GM12891 (cell line): Measurements from ENCODE around the gene ANKRD6.
A peak's percentile ranks its signal among the peaks of the same experiment; 100 is the strongest.

Source experiments
- DNase-seq: peaks from one replicate; pipeline ENCODE4 v3.0.0; 2011; ENCODE audit warnings: low spot score; ENCODE audit not compliant: insufficient read length
- FAIRE-seq: peaks from 2 replicates; lab custom pipeline; 2011; peaks lifted over from hg19 to GRCh38; lab: Jason Lieb, UNC
- PAX5 ChIP-seq: IDR thresholded peaks from 2 replicates; pipeline ENCODE4 v1.6.1; 2011; ENCODE audit warnings: low read length, moderate library complexity, mild to moderate bottlenecking; ENCODE audit not compliant: insufficient read depth, severe bottlenecking
- POLR2A ChIP-seq: IDR thresholded peaks from 2 replicates; pipeline ENCODE4 v1.6.1; 2011; ENCODE audit warnings: low read depth, low read length, control low read depth
- POLR2AphosphoS5 ChIP-seq: IDR thresholded peaks from 2 replicates; pipeline ENCODE4 v1.6.1; 2011; ENCODE audit warnings: low read depth, low read length, control low read depth
- POU2F2 ChIP-seq: IDR thresholded peaks from 2 replicates; pipeline ENCODE4 v1.6.1; 2011; ENCODE audit warnings: low read depth, mild to moderate bottlenecking, control low read depth, low read length, moderate library complexity
- SPI1 ChIP-seq: IDR thresholded peaks from 2 replicates; pipeline ENCODE4 v1.6.1; 2011; ENCODE audit warnings: low read depth, low read length, control low read depth
- TAF1 ChIP-seq: IDR thresholded peaks from 2 replicates; pipeline ENCODE4 v1.6.1; 2011; ENCODE audit warnings: low read depth, low read length, control low read depth

The ANKRD6 gene

GRCh38 chr6:89567630-89568390 is 134.9 kb downstream of the ANKRD6 start:
- TF ChIP-seq SPI1 (no peak), PAX5 (no peak), TAF1 (no peak), POLR2AphosphoS5 (no peak), POU2F2 (no peak), POLR2A (no peak)
- FAIRE-seq, result no peak
- DNase-seq, result no peak

- DNase-seq (no peak), FAIRE-seq (peak; percentile 55)
- TF ChIP-seq TAF1 (no peak), POLR2A (no peak), PAX5 (no peak), POU2F2 (no peak), SPI1 (no peak), POLR2AphosphoS5 (no peak)
These were observed 142.1 kb downstream of the ANKRD6 start for GRCh38 chr6:89574910-89575561.

- FAIRE-seq (no peak), DNase-seq (no peak)
- TF ChIP-seq POLR2AphosphoS5 (no peak), TAF1 (no peak), POU2F2 (no peak), SPI1 (no peak), PAX5 (no peak), POLR2A (no peak)
These were observed 142.6 kb downstream of the ANKRD6 start for GRCh38 chr6:89575562-89575960.

GRCh38 chr6:89580997-89581666 is 148.2 kb downstream of the ANKRD6 start:
- DNase-seq (no peak), FAIRE-seq (no peak)
- TF ChIP-seq POLR2A (no peak), POU2F2 (no peak)

GRCh38 chr6:89581689-89582088 is 148.7 kb downstream of the ANKRD6 start:
- no peak for DNase-seq
- FAIRE-seq, result no peak
- TF ChIP-seq POLR2A (no peak), POU2F2 (no peak), SPI1 (no peak), PAX5 (no peak), TAF1 (no peak), POLR2AphosphoS5 (no peak)

DNA sequence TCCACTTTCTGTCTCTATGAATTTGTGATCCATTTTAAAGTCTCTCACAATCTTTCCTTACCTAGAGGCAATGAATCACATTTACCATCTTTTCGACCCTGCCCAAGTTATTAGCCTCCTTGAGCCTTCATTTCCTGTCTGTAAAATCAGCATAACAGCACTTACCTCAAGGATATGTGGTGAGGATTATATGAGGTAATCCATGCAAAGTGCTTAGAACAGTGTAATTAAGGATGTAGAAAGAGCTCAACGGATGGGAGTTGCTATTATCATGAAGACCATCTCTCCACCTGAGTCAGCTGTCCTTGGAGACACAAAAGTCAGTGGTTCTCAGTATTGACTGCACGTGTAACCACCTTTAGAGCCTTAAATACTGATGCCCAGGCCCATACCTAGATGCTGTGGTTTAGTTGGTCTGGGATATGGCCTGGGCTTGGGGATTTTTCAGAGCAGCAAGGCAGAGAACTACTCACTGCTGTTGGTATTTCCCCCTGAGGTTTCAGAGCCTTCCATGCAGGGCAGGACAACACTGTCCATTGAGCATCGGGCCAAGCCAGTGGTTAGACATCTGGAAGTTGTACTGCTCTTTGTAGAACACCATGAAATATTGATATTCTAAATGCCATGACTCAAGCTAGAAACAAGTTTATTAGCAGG is 149.8 kb downstream of the ANKRD6 start:
- DNase-seq (no peak), FAIRE-seq (no peak)
- TF ChIP-seq POLR2A (no peak), PAX5 (no peak)

DNA sequence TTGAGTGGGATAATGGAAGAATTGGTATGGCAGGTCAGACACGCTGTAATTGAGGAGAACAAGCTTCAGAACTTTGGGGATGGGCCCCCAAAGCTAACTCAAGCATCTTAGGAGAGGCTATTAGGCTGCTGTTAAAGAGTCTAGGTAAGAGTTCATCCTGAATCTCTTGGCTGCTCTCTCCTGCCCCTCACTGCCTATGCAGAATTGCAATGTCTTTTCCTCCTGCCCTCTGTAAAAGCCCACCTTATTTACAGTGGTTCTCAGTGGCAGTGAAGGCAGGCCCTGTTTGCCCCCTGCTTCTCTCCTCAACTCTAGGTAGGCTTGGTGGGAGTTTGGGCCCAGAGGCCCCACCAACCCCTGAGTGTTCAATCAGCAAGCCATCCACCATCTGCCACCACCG is 150.6 kb downstream of the ANKRD6 start:
- no peak for TF ChIP-seq TAF1
- no peak for TF ChIP-seq PAX5
- TF ChIP-seq POLR2AphosphoS5, result no peak
- no peak for TF ChIP-seq POU2F2
- TF ChIP-seq POLR2A, result no peak
- no peak for TF ChIP-seq SPI1
- FAIRE-seq (no peak), DNase-seq (no peak)

- FAIRE-seq, result no peak
- no peak for DNase-seq
- TF ChIP-seq POLR2A, result no peak
- TF ChIP-seq POU2F2, result no peak
- TF ChIP-seq PAX5, result no peak
- no peak for TF ChIP-seq SPI1
- no peak for TF ChIP-seq POLR2AphosphoS5
- TF ChIP-seq TAF1, result no peak
These were observed 151.6 kb downstream of the ANKRD6 start for GRCh38 chr6:89584539-89584938.

DNA sequence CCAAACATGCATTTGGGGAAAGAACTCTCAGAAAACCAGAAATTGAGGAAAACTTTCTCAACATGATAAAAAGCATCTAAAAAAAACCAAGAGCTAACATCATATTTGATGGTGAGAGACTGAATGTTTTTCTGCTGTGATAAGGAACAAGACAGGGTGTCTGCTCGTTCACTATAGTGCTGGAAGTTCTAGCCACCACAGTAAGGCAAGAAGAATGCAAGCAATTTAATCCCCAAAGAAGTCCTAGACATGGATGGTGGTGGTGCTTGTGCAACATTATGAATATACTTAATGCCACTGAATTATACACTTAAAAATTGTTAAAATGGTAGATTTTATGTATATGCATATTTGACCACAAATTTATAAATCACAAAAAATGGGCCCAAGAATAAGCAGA is 152.2 kb downstream of the ANKRD6 start:
- FAIRE-seq (no peak), DNase-seq (no peak)
- TF ChIP-seq TAF1 (no peak), POU2F2 (no peak), POLR2AphosphoS5 (no peak), POLR2A (no peak), SPI1 (no peak), PAX5 (no peak)
